Lower leg skin (tissue), 4 donors: Measurements from ENCODE around the gene FAH. TPM values are rescaled to one million over a fixed set of nuclear protein-coding genes. Genes with fewer than 3 reads are reported as not detected.

Experiments
- DNase-seq, 2 donors: peaks; one replicate each; pipeline ENCODE4 v3.0.0-alpha.2; 2019; ENCODE audit warnings: low spot score in 2 of 2
- H3K4me3 ChIP-seq: fragments of 200-600 bp; sonication (generic); 2 replicates; pipeline ENCODE4 v1.5.1; 2017; ENCODE audit warnings: mild to moderate bottlenecking, low read depth; ENCODE audit not compliant: poor library complexity, severe bottlenecking
- CTCF ChIP-seq, 3 donors: fragments of 450-650 bp; IDR thresholded peaks; one replicate each; pipeline ENCODE4 v1.5.1; 2016; ENCODE audit warnings: antibody characterized with exemption in 3 of 3, mild to moderate bottlenecking in 3 of 3, moderate library complexity in 2 of 3
- POLR2A ChIP-seq, 2 donors: fragments of 450-650 bp; IDR thresholded peaks; one replicate each; pipeline ENCODE4 v1.6.1; 2016 to 2017; ENCODE audit warnings: antibody characterized with exemption in 2 of 2, mild to moderate bottlenecking in 1 of 2, moderate library complexity in 1 of 2
- WGBS, 2 donors: methylation state at CpG; one replicate each; pipeline ENCODE4 v1.1.5; 2018; 5-methylcytosine and 5-hydroxymethylcytosine counted together
- intact Hi-C: fragments of 100-400 bp; cut with DNase I; formaldehyde crosslinking; loops from one replicate; pipeline ENCODE4 v1.15.0; 2023; ENCODE audit warnings: low total_unique reads
- total RNA-seq, 4 donors: library from RNA; depleted of rRNA; stranded (reverse); fragments of >200 nt; gene quantifications; one replicate each; pipeline ENCODE4 v1.1.0, GENCODE V29; 2016

Gene FAH
- total RNA-seq, 4 donors from 2014 or later: 9.8 to 19.9 (median 11.8) TPM

DNA sequence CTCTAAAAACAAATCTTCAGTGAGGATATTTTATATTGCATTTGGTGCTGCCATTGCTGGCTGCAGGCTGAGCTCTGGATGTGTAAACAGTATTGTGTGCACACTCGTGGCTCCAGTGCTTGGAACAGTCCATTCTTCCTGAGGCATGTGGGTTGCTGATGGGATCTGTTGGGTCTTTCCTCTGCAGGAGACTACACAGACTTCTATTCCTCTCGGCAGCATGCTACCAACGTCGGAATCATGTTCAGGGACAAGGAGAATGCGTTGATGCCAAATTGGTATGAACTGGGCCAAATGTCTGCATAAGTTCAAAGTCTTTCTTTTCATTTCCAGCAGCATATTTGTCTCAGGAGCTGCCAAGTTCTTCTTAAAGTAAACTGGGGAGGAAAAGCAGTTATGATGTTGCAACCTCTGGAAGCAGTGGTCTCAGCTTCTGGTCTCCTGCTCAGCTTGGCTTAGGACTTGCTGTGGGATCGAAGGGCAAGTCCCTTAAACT, 9.3 kb downstream of the FAH start:
- DNase-seq: peak in 1 of 2 donors; percentile 34
- no peak overlapping the region for H3K4me3 ChIP-seq
- intact Hi-C loops: no loop called here
- TF ChIP-seq CTCF (IDR thresholded peaks at IDR 0.05) (no peak), POLR2A (IDR thresholded peaks at IDR 0.05) (no peak)
- 64 to 69% methylated on average over 6 of the region's 6 CpGs for WGBS, 2 donors

DNA sequence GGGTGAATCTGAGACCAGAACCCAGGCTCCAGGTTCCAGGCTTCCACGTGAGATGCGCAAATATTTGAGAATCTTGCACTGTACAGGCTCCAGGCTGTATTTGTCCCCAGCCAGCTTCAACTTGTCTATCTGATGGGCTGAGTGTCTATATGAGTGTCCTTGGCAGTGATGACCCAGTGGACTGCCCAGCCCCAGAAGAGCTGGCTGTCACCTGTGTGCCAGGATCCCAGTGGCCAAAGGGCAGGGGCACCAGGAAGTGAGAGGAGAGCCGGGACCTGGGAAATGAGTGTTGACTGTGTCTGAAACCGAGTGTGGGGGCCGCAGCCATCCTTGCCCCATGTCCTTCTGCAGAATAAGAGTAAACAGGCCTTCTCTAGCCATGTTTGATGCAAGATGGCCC, 10.4 kb downstream of the FAH start:
- DNase-seq: peak in 1 of 2 donors; percentile 70
- TF ChIP-seq CTCF (IDR thresholded peaks at IDR 0.05) (no peak), POLR2A (IDR thresholded peaks at IDR 0.05) (no peak)
- 96 to 97% methylated on average over 5 of the region's 5 CpGs for WGBS, 2 donors
- intact Hi-C loops: no loop called here
- H3K4me3 ChIP-seq: no peak overlapping the region

DNA sequence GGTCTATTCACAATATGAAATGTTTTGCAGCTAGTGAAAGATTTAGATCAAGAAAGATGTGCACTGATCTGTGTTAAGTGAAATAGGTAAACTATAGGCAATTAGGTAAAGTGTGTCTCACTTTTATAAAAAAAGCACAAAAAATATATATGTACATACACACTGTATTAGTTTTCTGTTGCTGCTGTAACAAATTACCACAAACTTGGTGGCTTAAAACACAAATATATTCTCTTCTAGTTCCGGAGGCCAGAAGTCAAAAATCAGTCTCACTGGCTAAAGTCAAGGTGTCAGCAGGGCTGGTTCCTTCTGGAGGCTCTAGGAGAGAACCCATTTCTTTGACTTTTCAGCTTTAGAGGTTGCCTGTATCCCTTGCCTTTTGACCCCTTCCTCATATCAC, 11.1 kb downstream of the FAH start:
- WGBS, 2 donors: 97 to 100% methylated on average over 1 of the region's 1 CpG
- no peak overlapping the region for H3K4me3 ChIP-seq
- intact Hi-C loops: no loop called here
- DNase-seq: peak in 1 of 2 donors; percentile 4
- TF ChIP-seq POLR2A (IDR thresholded peaks at IDR 0.05): no peak
- no peak for TF ChIP-seq CTCF (IDR thresholded peaks at IDR 0.05)

GRCh38 chr15:80167936-80168335, 15.1 kb downstream of the FAH start:
- no peak overlapping the region for H3K4me3 ChIP-seq
- peak in 1 of 2 donors; percentile 49 for DNase-seq
- no peak for TF ChIP-seq POLR2A (IDR thresholded peaks at IDR 0.05)
- no peak for TF ChIP-seq CTCF (IDR thresholded peaks at IDR 0.05)
- intact Hi-C loops: no loop called here
- WGBS, 2 donors: 91 to 95% methylated on average over 8 of the region's 8 CpGs

GRCh38 chr15:80168421-80168820, 15.6 kb downstream of the FAH start:
- 74 to 87% methylated on average over 5 of the region's 5 CpGs for WGBS, 2 donors
- DNase-seq: peak in 1 of 2 donors; percentile 26
- no peak overlapping the region for H3K4me3 ChIP-seq
- intact Hi-C loops: no loop called here
- TF ChIP-seq POLR2A (IDR thresholded peaks at IDR 0.05) (no peak), CTCF (IDR thresholded peaks at IDR 0.05) (no peak)

GRCh38 chr15:80169768-80170357, 17.1 kb downstream of the FAH start:
- no peak for DNase-seq
- WGBS, 2 donors: 96 to 97% methylated on average over 12 of the region's 12 CpGs
- intact Hi-C loops: no loop called here
- TF ChIP-seq CTCF (IDR thresholded peaks at IDR 0.05) (no peak), POLR2A (IDR thresholded peaks at IDR 0.05) (no peak)
- H3K4me3 ChIP-seq: no peak overlapping the region
